Esophagus muscularis mucosa (tissue), 4 donors: ENCODE data around the gene TPRN. TPM values are rescaled to one million over a fixed set of nuclear protein-coding genes. Genes with fewer than 3 reads are reported as not detected.

Experiments used
- DNase-seq: peaks from one replicate; pipeline ENCODE4 v3.0.0-alpha.2; 2017; ENCODE audit errors: extremely low spot score
- H3K27ac ChIP-seq, 4 donors: fragments of 200-600 bp; sonication (generic); replicated peaks in 1 of 4; 1 replicate in 3 of 4; 2 replicates in 1 of 4; pipeline ENCODE4 v1.5.1; 2016 to 2019; ENCODE audit warnings: mild to moderate bottlenecking in 1 of 4
- H3K27me3 ChIP-seq, 4 donors: fragments of 200-600 bp; sonication (generic); one replicate each; pipeline versions ENCODE4 v1.5.1 to v1.6.0; 2016 to 2019
- H3K36me3 ChIP-seq, 4 donors: fragments of 200-600 bp; sonication (generic); one replicate each; pipeline ENCODE4 v1.5.1; 2016 to 2019
- H3K4me1 ChIP-seq, 4 donors: fragments of 200-600 bp; sonication (generic); one replicate each; pipeline ENCODE4 v1.5.1; 2016 to 2019
- H3K4me3 ChIP-seq, 4 donors: fragments of 200-600 bp; sonication (generic); 1 replicate in 2 of 4; 2 replicates in 2 of 4; pipeline ENCODE4 v1.5.1; 2016 to 2019; ENCODE audit warnings: mild to moderate bottlenecking in 4 of 4, moderate library complexity in 1 of 4
- H3K9me3 ChIP-seq, 4 donors: fragments of 200-600 bp; sonication (generic); 1 replicate in 3 of 4; 2 replicates in 1 of 4; pipeline ENCODE4 v1.5.1; 2016 to 2019
- EP300 ChIP-seq: sonication (generic); formaldehyde crosslinking; IDR thresholded peaks from one replicate; pipeline ENCODE4 v1.6.1; 2017; ENCODE audit warnings: antibody characterized with exemption
- POLR2A ChIP-seq: fragments of 450-650 bp; IDR thresholded peaks from one replicate; pipeline ENCODE4 v1.6.1; 2017; ENCODE audit warnings: antibody characterized with exemption, moderate library complexity, mild to moderate bottlenecking, low read depth
- POLR2AphosphoS5 ChIP-seq, 2 donors: sonication (generic); formaldehyde crosslinking; IDR thresholded peaks; one replicate each; pipeline ENCODE4 v1.6.1; 2017; ENCODE audit warnings: antibody characterized with exemption in 2 of 2
- WGBS: methylation state at CpG from one replicate; pipeline ENCODE4 v1.1.5; 2018; 5-methylcytosine and 5-hydroxymethylcytosine counted together
- intact Hi-C: fragments of 100-400 bp; cut with DNase I; formaldehyde crosslinking; loops from one replicate; pipeline ENCODE4 v1.15.1; 2023
- total RNA-seq, 4 donors: library from RNA; depleted of rRNA; stranded (reverse); fragments of >200 nt; gene quantifications; one replicate each; pipeline versions ENCODE4 v1.1.0 to v1.2.1, GENCODE V29; 2016
- TF ChIP-seq, protein P1 (sequence below), 3 experiments: fragments of 200-600 bp in 2 of 3; fragments of 450-650 bp in 1 of 3; sonication (generic) in 2 of 3; IDR thresholded peaks; one replicate each; pipeline ENCODE4 v1.5.1; 2017 to 2019; ENCODE audit warnings: antibody characterized with exemption in 3 of 3, mild to moderate bottlenecking in 2 of 3, moderate library complexity in 1 of 3

TPRN gene
- total RNA-seq, 4 donors from 2014 or later, result 4.1 to 12.6 (median 7.7) TPM

DNA sequence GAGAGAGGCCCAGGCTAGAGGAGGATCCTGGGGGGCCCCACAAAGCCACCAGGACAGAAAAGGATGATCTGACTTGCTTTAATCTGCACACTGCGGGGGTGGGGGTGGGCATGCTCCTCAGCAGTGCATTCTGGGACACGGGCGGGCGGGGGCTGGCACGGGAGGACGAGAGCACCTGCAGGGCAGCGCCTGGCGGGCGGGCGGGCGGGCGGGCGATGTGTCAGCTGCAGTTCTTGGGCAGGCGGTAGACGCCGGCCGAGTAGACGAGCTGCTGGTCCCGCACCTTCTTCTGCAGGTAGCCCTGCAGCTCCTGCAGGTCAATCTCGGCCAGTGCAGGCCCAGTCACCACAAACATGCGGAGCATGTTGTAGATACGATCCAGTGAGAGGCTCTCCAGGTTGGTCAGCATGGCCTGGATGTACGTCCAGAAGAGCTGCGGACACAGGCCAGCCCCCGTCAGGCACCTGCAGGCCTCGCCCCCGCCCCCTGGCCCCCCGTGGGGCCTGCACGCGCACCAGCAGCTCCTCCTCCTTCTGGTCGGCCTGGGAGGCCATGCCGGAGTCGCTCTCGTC lies 25.7 kb downstream of the TPRN start:
- WGBS, result 85% methylated on average over 5 of the region's 34 CpGs
- peaks cover 1 to 14% (median 7%) of the 10 kb centered on the region in 4 donors for H3K4me1 ChIP-seq
- H3K4me3 ChIP-seq, result no peak overlapping the region
- peaks cover 0 to 44% (median 9%) of the 10 kb centered on the region in 4 donors for H3K27me3 ChIP-seq
- no peak for TF ChIP-seq POLR2AphosphoS5 (IDR thresholded peaks at IDR 0.05)
- TF ChIP-seq, protein P1, sequence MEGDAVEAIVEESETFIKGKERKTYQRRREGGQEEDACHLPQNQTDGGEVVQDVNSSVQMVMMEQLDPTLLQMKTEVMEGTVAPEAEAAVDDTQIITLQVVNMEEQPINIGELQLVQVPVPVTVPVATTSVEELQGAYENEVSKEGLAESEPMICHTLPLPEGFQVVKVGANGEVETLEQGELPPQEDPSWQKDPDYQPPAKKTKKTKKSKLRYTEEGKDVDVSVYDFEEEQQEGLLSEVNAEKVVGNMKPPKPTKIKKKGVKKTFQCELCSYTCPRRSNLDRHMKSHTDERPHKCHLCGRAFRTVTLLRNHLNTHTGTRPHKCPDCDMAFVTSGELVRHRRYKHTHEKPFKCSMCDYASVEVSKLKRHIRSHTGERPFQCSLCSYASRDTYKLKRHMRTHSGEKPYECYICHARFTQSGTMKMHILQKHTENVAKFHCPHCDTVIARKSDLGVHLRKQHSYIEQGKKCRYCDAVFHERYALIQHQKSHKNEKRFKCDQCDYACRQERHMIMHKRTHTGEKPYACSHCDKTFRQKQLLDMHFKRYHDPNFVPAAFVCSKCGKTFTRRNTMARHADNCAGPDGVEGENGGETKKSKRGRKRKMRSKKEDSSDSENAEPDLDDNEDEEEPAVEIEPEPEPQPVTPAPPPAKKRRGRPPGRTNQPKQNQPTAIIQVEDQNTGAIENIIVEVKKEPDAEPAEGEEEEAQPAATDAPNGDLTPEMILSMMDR (IDR thresholded peaks at IDR 0.05), result no peak
- no peak for TF ChIP-seq EP300
- no peak for TF ChIP-seq POLR2A
- H3K27ac ChIP-seq, result no peak overlapping the region
- intact Hi-C loops, result no loop called here
- no peaks in the 10 kb centered on the region for H3K9me3 ChIP-seq
- H3K36me3 ChIP-seq, result peaks cover 5 to 31% (median 23%) of the 10 kb centered on the region in 4 donors
- no peak for DNase-seq

DNA sequence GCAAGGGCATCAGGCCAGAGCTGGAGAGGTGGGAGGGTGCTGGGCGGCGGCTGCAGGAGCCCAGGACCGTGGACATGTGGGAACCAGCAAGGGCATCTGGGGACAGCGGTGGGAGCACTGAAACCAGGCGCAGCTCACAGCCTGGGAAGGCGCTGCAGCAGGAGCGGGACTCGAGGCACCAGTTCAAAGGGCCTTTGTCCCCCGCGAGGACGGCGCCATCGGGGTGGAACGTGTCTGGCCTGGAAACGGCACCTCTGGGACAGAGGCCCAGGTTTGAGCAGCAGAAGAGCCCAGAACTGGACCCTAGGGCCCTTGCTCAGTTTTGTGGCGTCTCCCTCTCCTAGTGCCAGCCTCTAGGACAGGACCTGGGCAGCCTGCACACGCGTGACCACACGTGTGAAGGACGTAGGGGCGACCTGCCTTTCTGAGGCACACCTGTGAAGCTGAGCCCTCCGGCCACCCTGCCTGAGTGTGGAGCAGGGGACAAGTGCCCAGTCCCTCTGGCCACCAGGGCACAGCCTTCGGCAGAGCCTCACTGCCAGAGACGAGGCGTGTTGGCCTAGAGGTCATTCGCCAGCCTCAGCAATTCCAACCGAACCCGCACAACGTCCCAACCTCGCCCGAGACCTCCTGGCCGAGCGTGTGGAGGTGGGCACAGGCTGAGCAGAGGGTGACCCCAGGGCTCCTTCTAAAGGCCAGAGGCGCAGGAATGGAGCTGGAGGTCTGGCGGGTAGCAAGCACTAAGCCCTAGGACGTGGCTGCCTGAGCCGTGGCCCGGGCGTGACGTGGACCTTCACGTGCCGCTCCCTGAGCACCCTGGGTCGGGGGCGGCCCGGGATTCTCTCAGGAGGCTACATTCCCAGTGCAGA lies 26.5 kb downstream of the TPRN start:
- no peak overlapping the region for H3K4me3 ChIP-seq
- no peak overlapping the region for H3K27ac ChIP-seq
- DNase-seq, result no peak
- TF ChIP-seq EP300 (no peak), POLR2AphosphoS5 (IDR thresholded peaks at IDR 0.05) (no peak), POLR2A (no peak)
- TF ChIP-seq, protein P1 (IDR thresholded peaks at IDR 0.05), result no peak
- peaks cover 0 to 23% (median 16%) of the 10 kb centered on the region in 4 donors for H3K36me3 ChIP-seq
- peaks cover 6 to 52% (median 16%) of the 10 kb centered on the region in 4 donors for H3K27me3 ChIP-seq
- intact Hi-C loops, result no loop called here
- peaks cover 9 to 21% (median 15%) of the 10 kb centered on the region in 4 donors for H3K4me1 ChIP-seq
- WGBS, result 83% methylated on average over 37 of the region's 45 CpGs
- H3K9me3 ChIP-seq, result no peaks in the 10 kb centered on the region

DNA sequence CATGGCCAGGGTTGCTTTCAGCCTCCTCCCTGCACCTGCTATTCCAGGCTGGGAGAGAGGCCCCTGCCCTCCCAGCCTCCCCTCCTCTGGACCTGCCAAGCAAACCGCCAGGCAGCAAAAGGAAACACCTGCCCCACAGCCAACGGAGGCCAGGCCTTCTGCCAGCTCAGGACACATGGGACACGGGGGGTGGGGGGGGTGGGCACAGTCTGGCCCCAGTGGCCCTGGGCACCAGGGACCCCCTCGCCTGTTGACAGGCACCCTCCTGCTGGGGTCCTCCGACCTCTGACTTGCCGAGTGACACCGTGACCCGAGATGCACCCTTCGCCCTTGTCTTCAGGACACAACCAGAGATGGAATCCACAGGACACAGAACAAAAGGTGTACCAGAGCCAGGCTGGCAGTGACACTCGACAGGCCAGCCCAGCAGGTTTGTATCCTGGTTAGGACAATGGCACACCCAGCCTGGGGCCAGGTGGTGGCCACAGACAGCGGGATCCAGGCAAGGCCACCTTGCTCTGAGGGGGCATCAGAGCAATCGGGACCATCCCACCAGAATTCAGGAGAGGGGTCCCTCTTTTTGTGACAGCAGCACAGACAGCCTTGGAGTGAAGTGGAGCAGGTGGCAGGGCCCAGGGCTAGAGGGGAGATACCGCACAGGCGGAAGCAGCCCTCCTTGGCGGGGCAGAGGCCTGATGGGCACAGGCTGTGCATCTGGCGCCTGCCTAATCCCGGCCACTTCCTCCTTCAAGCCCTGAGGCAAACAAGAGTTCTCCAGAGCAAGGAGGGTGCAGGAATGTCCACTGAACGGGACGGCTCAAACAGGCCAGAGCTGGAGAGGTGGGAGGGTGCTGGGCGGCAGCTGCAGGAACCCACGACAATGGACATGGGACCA lies 27.4 kb downstream of the TPRN start:
- WGBS, result 52% methylated on average over 8 of the region's 21 CpGs
- Histone ChIP-seq H3K9me3 (no peaks in the 10 kb centered on the region), H3K4me1 (peaks cover 18 to 30% (median 24%) of the 10 kb centered on the region in 4 donors), H3K27me3 (peaks cover 6 to 61% (median 24%) of the 10 kb centered on the region in 4 donors), H3K27ac (no peak overlapping the region), H3K4me3 (no peak overlapping the region), H3K36me3 (peaks cover 0 to 14% (median 9%) of the 10 kb centered on the region in 4 donors)
- TF ChIP-seq EP300, result no peak
- no peak for TF ChIP-seq POLR2AphosphoS5 (IDR thresholded peaks at IDR 0.05)
- TF ChIP-seq, protein P1 (IDR thresholded peaks at IDR 0.05), result no peak
- no peak for TF ChIP-seq POLR2A
- no peak for DNase-seq
- intact Hi-C loops, result no loop called here

DNA sequence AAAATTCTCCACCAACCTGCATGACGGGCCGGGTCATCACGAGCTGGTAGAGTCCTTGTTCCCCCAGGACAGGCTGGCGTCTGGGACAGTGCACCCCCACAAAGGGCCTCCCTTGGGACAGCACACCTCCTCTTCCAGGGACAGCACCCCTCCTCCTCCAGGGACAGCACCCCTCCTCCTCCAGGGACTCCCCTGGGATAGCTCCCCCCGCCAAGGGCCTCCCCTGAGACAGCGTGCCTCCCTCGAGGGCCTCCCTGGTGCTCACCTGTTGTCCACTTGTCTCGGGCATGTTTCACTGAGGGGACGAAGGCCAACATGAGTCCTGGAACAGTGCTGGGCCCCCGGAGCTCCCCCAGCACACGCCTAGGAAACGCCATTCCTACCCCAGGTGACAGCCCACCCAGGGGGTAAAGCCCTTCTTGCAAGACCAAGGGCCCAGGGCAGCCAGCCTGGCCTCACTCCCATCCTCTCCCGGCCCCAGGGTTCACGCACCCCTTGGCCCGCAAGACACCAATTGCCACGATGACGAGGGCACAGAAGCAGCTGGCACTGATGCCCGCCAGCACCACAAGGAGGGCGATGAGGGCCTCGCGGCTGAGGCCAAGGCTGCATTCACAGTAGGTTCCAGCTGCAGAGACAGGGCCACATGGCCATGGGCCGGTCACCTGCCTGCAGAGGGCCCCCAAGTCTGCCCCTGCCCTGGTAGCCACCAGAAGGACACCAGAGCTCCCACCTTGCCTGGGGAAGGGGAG lies 29.2 kb downstream of the TPRN start:
- intact Hi-C loops, result no loop called here
- Histone ChIP-seq H3K4me3 (no peak overlapping the region), H3K4me1 (peaks cover 27 to 46% (median 33%) of the 10 kb centered on the region in 4 donors), H3K27ac (no peak overlapping the region), H3K27me3 (peaks cover 6 to 79% (median 43%) of the 10 kb centered on the region in 4 donors), H3K9me3 (no peaks in the 10 kb centered on the region), H3K36me3 (no peaks in the 10 kb centered on the region)
- no peak for TF ChIP-seq POLR2AphosphoS5 (IDR thresholded peaks at IDR 0.05)
- no peak for TF ChIP-seq EP300
- TF ChIP-seq POLR2A, result no peak
- TF ChIP-seq, protein P1 (IDR thresholded peaks at IDR 0.05), result no peak
- no peak for DNase-seq
- WGBS, result 89% methylated on average over 17 of the region's 22 CpGs
